Suprapubic skin (tissue), 4 donors: Measurements from ENCODE around the gene VIT. TPM values are rescaled to one million over a fixed set of nuclear protein-coding genes. Genes with fewer than 3 reads are reported as not detected.

Source experiments
- DNase-seq, 2 donors: peaks; one replicate each; pipeline ENCODE4 v3.0.0-alpha.2; 2019; ENCODE audit warnings: low spot score in 2 of 2
- H3K27ac ChIP-seq: fragments of 200-600 bp; sonication (generic); one replicate; pipeline ENCODE4 v1.5.1; 2019
- H3K27me3 ChIP-seq: fragments of 200-600 bp; sonication (generic); one replicate; pipeline ENCODE4 v1.5.1; 2019
- H3K36me3 ChIP-seq: fragments of 200-600 bp; sonication (generic); one replicate; pipeline ENCODE4 v1.5.1; 2019
- H3K4me1 ChIP-seq: fragments of 200-600 bp; sonication (generic); one replicate; pipeline ENCODE4 v1.5.1; 2019
- H3K4me3 ChIP-seq: fragments of 200-600 bp; sonication (generic); one replicate; pipeline ENCODE4 v1.5.1; 2019; ENCODE audit warnings: mild to moderate bottlenecking
- H3K9me3 ChIP-seq: fragments of 200-600 bp; sonication (generic); one replicate; pipeline ENCODE4 v1.5.1; 2019
- EP300 ChIP-seq: sonication (generic); formaldehyde crosslinking; IDR thresholded peaks from one replicate; pipeline ENCODE4 v1.6.1; 2017; ENCODE audit warnings: antibody characterized with exemption
- POLR2A ChIP-seq, 2 donors: fragments of 450-650 bp; IDR thresholded peaks; one replicate each; pipeline ENCODE4 v1.6.1; 2017; ENCODE audit warnings: antibody characterized with exemption in 2 of 2, mild to moderate bottlenecking in 2 of 2, moderate library complexity in 2 of 2
- POLR2AphosphoS5 ChIP-seq, 3 donors: sonication (generic); formaldehyde crosslinking; IDR thresholded peaks; one replicate each; pipeline ENCODE4 v1.6.1; 2017; ENCODE audit warnings: antibody characterized with exemption in 3 of 3
- WGBS: methylation state at CpG from one replicate; pipeline ENCODE4 v1.1.5; 2018; 5-methylcytosine and 5-hydroxymethylcytosine counted together
- total RNA-seq, 4 donors: library from RNA; depleted of rRNA; stranded (reverse); fragments of >200 nt; gene quantifications; one replicate each; pipeline ENCODE4 v1.1.0, GENCODE V29; 2016
- TF ChIP-seq, protein P1 (sequence below), 2 donors: fragments of 200-600 bp in 1 of 2; fragments of 450-650 bp in 1 of 2; sonication (generic) in 1 of 2; IDR thresholded peaks; one replicate each; pipeline ENCODE4 v1.5.1; 2016 to 2019; ENCODE audit warnings: antibody characterized with exemption in 2 of 2, mild to moderate bottlenecking in 1 of 2, moderate library complexity in 1 of 2

VIT gene, protein sequence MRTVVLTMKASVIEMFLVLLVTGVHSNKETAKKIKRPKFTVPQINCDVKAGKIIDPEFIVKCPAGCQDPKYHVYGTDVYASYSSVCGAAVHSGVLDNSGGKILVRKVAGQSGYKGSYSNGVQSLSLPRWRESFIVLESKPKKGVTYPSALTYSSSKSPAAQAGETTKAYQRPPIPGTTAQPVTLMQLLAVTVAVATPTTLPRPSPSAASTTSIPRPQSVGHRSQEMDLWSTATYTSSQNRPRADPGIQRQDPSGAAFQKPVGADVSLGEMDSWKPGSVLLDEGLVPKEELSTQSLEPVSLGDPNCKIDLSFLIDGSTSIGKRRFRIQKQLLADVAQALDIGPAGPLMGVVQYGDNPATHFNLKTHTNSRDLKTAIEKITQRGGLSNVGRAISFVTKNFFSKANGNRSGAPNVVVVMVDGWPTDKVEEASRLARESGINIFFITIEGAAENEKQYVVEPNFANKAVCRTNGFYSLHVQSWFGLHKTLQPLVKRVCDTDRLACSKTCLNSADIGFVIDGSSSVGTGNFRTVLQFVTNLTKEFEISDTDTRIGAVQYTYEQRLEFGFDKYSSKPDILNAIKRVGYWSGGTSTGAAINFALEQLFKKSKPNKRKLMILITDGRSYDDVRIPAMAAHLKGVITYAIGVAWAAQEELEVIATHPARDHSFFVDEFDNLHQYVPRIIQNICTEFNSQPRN
- 1 to 10 TPM; 5.6 to 9.8 (median 9.1) TPM for total RNA-seq

DNA sequence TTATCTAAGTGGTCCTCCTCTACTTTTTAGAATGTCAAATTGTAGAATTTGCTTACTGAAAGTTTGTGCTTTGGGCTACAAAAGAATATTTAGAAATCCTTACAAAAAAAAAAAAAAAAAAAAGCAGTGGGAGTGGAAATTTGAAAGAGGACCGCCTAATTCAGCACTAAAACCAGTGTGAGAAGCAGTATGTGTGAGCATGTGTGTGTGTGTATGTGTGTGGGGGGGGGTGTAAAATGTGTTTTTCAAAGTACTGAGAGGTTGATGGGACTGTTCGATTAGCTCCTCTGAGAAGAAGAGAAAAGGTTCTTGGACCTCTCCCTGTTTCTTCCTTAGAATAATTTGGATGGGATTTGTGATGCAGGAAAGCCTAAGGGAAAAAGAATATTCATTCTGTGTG is at the start of gene VIT:
VIT (plus strand) TSS at position 175 of the 400 bp plus-strand sequence. CDS start 19,664 bp downstream, outside the sequence.
- H3K9me3 ChIP-seq: no peaks in the 10 kb centered on the region
- DNase-seq: no peak
- 39% methylated on average over 2 of the region's 2 CpGs for WGBS
- H3K27ac ChIP-seq: peak within 1 kb of the TSS; percentile 27
- no peaks in the 10 kb centered on the region for H3K27me3 ChIP-seq
- peak within 1 kb of the TSS; percentile 26 for H3K4me3 ChIP-seq
- peaks cover 4% of the 10 kb centered on the region for H3K4me1 ChIP-seq
- TF ChIP-seq EP300: no peak
- TF ChIP-seq POLR2AphosphoS5 (IDR thresholded peaks at IDR 0.05): no peak
- TF ChIP-seq, protein P1, sequence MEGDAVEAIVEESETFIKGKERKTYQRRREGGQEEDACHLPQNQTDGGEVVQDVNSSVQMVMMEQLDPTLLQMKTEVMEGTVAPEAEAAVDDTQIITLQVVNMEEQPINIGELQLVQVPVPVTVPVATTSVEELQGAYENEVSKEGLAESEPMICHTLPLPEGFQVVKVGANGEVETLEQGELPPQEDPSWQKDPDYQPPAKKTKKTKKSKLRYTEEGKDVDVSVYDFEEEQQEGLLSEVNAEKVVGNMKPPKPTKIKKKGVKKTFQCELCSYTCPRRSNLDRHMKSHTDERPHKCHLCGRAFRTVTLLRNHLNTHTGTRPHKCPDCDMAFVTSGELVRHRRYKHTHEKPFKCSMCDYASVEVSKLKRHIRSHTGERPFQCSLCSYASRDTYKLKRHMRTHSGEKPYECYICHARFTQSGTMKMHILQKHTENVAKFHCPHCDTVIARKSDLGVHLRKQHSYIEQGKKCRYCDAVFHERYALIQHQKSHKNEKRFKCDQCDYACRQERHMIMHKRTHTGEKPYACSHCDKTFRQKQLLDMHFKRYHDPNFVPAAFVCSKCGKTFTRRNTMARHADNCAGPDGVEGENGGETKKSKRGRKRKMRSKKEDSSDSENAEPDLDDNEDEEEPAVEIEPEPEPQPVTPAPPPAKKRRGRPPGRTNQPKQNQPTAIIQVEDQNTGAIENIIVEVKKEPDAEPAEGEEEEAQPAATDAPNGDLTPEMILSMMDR (IDR thresholded peaks at IDR 0.05): no peak
- no peak for TF ChIP-seq POLR2A (IDR thresholded peaks at IDR 0.05)
- no peaks in the 10 kb centered on the region for H3K36me3 ChIP-seq

DNA sequence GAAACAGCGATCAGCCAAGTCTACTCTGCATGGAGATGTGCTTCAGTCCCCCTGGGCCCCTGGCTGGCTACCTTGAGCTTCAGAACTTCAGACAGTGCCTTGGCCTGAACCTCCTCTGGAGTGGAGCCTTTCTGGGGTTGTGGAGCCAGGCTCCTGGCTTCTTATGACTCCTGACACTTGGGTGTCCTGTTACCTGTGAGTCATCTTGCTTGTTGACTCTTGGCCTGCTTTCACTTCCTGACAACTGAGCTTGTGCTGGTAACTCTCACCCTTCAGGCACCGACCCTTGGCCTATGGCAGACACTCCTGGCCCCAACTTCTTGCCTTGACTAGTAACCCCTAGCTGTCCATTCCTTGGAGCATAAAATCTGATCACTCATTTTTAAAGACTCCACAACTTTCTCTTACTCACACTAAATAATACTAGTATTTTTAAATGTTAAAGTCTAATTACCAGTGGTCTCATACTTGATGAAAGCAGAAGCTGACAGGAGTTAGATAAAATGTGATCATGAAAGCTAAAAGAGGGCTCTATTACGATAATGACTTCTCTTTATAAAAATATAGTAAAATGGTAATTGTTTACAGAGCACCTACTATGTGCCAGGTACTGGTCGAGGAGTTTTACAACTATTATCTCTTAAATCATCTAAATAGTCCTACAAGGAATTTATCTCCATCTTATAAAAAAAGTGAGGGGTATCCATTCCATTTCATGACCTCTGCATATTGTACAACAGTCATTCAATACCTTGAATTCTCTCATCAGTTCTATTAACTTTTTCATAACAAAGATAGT is 46.3 kb upstream of the VIT start:
- DNase-seq: no peak
- no peak overlapping the region for H3K27ac ChIP-seq
- H3K4me1 ChIP-seq: no peaks in the 10 kb centered on the region
- TF ChIP-seq POLR2AphosphoS5 (IDR thresholded peaks at IDR 0.05) (no peak), POLR2A (IDR thresholded peaks at IDR 0.05) (no peak), EP300 (no peak)
- TF ChIP-seq, protein P1 (IDR thresholded peaks at IDR 0.05): no peak
- no peaks in the 10 kb centered on the region for H3K36me3 ChIP-seq
- WGBS: 71% methylated on average over 4 of the region's 4 CpGs
- H3K27me3 ChIP-seq: no peaks in the 10 kb centered on the region
- no peaks in the 10 kb centered on the region for H3K9me3 ChIP-seq
- H3K4me3 ChIP-seq: no peak overlapping the region

DNA sequence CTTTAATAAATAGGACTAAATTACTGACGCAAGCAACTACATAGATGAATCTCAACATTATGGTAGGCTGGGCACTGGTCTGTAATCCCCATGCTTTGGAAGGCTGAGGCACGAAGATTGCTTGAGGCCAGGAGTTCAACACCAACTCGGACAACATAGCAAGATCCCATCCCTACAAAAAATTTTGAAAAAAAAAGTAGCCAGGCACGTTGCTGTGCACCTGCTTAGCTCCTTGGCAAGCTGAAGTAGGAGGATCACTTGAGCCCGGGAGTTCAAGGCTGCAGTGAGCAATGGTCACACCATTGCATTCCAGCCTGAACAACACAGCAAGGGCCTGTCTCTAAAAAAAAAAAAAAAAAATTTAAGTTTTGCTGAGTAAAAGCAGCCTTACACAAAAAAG is 43.4 kb upstream of the VIT start:
- no peaks in the 10 kb centered on the region for H3K9me3 ChIP-seq
- no peak overlapping the region for H3K4me3 ChIP-seq
- no peaks in the 10 kb centered on the region for H3K4me1 ChIP-seq
- H3K36me3 ChIP-seq: no peaks in the 10 kb centered on the region
- TF ChIP-seq POLR2AphosphoS5 (IDR thresholded peaks at IDR 0.05): no peak
- TF ChIP-seq POLR2A (IDR thresholded peaks at IDR 0.05): no peak
- TF ChIP-seq EP300: no peak
- TF ChIP-seq, protein P1 (IDR thresholded peaks at IDR 0.05): no peak
- no peak for DNase-seq
- WGBS: 90% methylated on average over 5 of the region's 5 CpGs
- no peak overlapping the region for H3K27ac ChIP-seq
- H3K27me3 ChIP-seq: no peaks in the 10 kb centered on the region

DNA sequence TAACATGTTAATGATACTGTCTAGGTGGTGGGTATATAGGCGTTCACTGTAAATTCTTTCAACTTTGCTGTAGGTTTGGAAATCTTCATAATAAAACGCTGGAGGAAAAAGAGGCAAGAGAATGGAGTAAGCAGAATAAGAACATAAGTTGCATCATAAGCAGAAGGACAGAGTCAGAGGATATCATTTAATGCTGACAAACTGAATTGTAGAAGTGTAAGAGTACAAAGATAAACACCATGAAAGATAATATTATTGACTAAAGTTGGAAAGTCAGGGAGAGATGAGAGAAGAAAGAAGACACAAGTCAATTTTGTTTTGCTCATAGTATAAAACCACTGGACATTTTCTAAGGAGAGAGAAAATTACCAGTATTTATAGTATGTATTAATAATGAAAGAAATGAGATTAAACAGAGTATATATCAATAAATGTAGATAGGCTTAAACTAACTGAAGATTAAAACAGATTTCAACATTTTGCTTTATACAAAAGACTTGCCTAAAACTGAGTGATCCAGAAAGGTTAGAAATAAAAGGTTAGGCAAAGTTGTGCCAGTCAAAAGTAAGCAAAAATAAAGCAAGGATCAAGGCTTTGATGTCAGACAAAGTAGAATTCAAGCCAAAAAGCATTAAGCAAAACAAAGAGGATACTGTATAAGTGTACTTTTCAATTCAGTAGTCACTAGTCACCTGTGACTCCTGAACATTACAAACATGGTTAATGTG is 42.4 kb upstream of the VIT start:
- no peak for DNase-seq

More for the DNA sequence above, 42.4 kb upstream of the VIT start:
- TF ChIP-seq EP300 (no peak), POLR2A (IDR thresholded peaks at IDR 0.05) (no peak), POLR2AphosphoS5 (IDR thresholded peaks at IDR 0.05) (no peak)
- TF ChIP-seq, protein P1 (IDR thresholded peaks at IDR 0.05): no peak
- no peak overlapping the region for H3K4me3 ChIP-seq
- WGBS: 63% methylated on average over 2 of the region's 2 CpGs
- no peaks in the 10 kb centered on the region for H3K36me3 ChIP-seq
- H3K27me3 ChIP-seq: no peaks in the 10 kb centered on the region
- no peaks in the 10 kb centered on the region for H3K9me3 ChIP-seq
- no peaks in the 10 kb centered on the region for H3K4me1 ChIP-seq
- no peak overlapping the region for H3K27ac ChIP-seq
